Superior temporal gyrus (tissue), 1 donor: ENCODE data around the gene CEP83.
"Not testable (repeated sequence)": the region's sequence is repeated elsewhere in the genome, so short reads cannot be mapped to it uniquely, and the experiment has no call there.

ENCODE experiments used
- DNase-seq: peaks from one replicate; pipeline ENCODE4 v3.0.0-alpha.2; 2016; ENCODE audit errors: extremely low spot score

CEP83 gene

GRCh38 chr12:94379479-94380113 lies 80.1 kb downstream of the CEP83 start:
- DNase-seq: no peak

- DNase-seq: no peak
Measured at GRCh38 chr12:94377599-94377998, 82.1 kb downstream of the CEP83 start.

- DNase-seq: no peak
Measured at GRCh38 chr12:94374124-94374523, 85.5 kb downstream of the CEP83 start.

GRCh38 chr12:94372461-94372860 lies 87.2 kb downstream of the CEP83 start:
- no peak for DNase-seq

- no peak for DNase-seq
Measured at GRCh38 chr12:94362653-94363052, 97.0 kb downstream of the CEP83 start.

GRCh38 chr12:94359761-94360160 lies 99.9 kb downstream of the CEP83 start:
- DNase-seq: no peak

- no peak for DNase-seq
Measured at GRCh38 chr12:94353130-94353529, 106.5 kb downstream of the CEP83 start.

- no peak for DNase-seq
Measured at GRCh38 chr12:94340573-94340972, 119.1 kb downstream of the CEP83 start.

GRCh38 chr12:94338006-94338794 lies 121.5 kb downstream of the CEP83 start:
- DNase-seq: no peak

- DNase-seq: no peak
Measured at GRCh38 chr12:94336211-94336925, 123.3 kb downstream of the CEP83 start.

GRCh38 chr12:94333396-94333795 lies 126.3 kb downstream of the CEP83 start:
- no peak for DNase-seq

- DNase-seq: no peak
Measured at GRCh38 chr12:94329366-94329765, 130.3 kb downstream of the CEP83 start.

GRCh38 chr12:94327809-94328208 lies 131.9 kb downstream of the CEP83 start:
- no peak for DNase-seq

- no peak for DNase-seq
Measured at GRCh38 chr12:94326727-94327126, 132.9 kb downstream of the CEP83 start.

- DNase-seq: no peak
Measured at GRCh38 chr12:94326234-94326633, 133.4 kb downstream of the CEP83 start.

- no peak for DNase-seq
Measured at GRCh38 chr12:94322346-94322745, 137.3 kb downstream of the CEP83 start.

GRCh38 chr12:94320109-94320508 lies 139.6 kb downstream of the CEP83 start:
- DNase-seq: no peak

- no peak for DNase-seq
Measured at GRCh38 chr12:94318181-94318580, 141.5 kb downstream of the CEP83 start.

GRCh38 chr12:94316600-94316999 lies 143.1 kb downstream of the CEP83 start:
- not testable (repeated sequence) for DNase-seq

GRCh38 chr12:94312378-94312777 lies 147.3 kb downstream of the CEP83 start:
- no peak for DNase-seq

GRCh38 chr12:94309373-94309772 lies 150.3 kb downstream of the CEP83 start:
- DNase-seq: no peak

GRCh38 chr12:94308612-94309011 lies 151.1 kb downstream of the CEP83 start:
- DNase-seq: no peak
